TTC549 (cell line): Measurements from ENCODE around the gene ALPL.

Experiments
- FAIRE-seq: peaks from 2 replicates; lab custom pipeline; 2012; peaks lifted over from hg19 to GRCh38; lab: Jason Lieb, UNC

The ALPL gene

DNA sequence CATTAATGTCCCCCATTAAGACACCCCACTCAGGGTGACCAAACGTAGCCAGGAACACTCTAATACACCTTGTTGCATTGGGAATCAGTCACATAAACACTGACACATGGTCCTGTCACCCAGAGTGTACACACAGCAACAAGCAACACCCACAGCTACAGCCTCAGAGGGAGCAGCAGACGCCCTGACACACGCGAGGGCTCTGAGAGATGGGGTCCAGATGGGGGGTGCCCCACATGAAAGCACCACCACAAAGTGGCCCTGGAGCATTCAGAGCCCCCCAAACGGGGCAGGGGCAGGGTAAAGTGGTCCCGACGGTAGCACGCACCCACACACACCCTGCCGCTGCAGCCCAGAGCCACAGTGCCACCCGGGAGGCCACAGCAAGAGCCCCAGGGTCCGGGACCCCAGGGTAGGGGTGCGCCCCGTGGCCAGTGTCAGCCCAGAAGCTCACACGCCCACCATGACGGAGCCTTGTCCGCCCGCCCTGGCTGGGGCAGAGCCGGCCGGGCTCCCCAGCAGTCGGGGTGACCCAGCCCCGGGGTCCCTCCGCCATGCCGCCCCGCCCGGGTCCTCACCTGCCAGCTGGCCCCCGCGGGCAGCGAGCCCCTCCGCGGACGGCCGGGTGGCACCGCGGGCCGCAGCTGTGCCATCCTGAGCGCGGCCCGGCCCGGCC lies 112.7 kb downstream of the ALPL start:
- no peak for FAIRE-seq

- no peak for FAIRE-seq
Observed at GRCh38 chr1:21622466-21623315, 113.5 kb downstream of the ALPL start.

DNA sequence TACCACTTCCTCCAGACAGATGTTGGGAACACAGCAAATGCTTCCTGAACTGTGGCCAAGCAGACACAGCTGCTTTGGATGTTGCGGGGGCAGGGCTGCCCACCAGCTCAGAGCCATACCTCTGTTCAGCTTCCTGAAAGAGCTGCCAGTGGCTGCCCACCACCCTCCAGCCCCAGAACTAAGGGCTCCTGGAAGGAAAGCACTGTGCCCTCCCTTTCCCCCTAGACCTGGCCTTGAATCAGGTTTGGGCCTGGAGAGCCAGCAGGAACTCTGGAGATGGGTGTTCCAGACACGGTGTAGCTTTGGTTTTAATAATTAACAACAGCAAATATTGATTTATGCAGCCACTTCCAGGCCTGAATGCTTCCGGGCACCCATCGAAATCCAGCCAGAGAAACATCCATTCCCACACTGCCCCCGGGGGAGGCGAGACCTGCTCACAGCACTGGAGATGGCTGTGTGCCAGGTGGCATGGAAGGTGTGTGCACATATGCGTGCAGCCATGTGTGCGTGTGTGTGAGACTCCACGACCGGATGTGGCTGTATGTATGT lies 114.3 kb downstream of the ALPL start:
- FAIRE-seq: no peak

DNA sequence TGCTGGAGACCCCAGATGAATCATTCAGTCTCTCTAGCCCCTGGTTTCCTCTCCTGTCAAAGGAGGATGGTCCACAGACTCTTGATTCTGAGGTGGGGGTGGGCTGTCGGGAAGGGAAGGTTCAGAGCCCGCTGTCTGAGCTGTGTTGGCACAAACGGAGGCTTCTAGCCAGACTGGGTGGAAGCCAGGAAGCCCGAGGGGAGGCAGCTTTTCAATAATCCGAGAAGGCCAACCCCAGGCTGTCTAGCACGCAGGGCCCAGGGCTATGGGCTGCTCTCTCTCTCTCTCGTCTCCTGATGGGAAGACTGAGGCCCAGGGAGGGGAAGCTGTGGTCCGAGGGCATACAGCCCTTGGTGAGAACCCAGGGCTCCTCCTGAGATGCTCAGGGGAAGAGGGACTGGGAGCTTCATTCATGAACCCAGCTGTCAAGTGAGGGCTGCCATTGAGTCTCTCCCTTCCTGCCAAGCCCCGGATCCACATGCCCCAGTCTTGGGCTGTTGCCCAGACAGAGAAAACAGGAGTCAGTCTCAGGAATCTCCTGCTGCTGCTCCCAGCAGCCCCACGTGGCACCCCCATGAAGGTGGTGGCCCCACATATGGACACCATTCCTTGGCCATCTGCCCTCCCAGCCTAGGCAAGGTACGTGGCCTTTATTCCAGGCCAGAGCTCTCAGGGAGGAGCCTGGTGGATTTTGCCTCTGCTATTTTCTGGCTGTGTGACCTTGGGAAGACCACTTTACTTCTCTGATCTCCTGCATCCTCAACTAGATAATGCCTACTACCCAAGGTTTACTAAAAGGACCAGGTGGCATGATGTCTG lies 115.6 kb downstream of the ALPL start:
- FAIRE-seq: no peak

DNA sequence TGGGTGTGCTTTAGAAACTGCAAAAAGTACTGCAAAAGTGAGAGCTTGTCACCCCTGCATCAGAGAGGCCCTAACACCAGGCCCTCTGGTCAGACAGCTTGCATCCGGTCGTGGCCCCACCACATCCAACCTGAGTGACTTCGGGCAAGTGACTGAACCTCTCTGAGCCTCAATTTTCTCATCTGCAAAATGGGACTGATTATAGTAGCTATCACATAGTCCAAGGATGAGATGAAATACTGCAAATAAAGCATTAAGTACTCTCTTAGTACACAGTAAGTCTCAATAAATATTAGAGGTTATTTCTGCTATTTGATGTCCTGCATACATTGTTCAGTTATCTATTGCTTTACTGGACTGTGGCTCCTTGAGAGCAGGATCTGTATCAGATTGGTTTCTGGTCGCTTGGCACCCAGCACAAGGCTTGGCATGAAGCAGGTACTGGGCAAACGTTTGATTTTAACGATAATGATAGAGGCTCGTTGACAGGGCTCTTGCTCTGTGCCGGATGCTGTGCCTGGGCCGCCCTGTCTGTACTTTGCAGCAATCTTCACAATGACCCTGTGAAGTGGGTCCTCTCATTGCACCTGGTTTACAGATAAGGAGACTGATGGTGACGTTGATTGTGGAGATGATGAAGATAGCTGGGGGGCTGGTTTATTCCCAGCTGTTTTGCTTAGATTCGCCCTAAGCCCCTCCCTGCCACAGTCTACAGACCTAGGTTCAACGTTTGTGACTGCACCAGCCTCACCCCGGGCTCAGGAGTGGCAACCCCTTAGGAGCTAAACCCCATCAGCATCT lies 116.4 kb downstream of the ALPL start:
- no peak for FAIRE-seq

- no peak for FAIRE-seq
Observed at GRCh38 chr1:21626921-21627339, 117.7 kb downstream of the ALPL start.
